Caco-2 (cell line): ENCODE data around the gene HRCT1. TPM values are rescaled to one million over a fixed set of nuclear protein-coding genes. Genes with fewer than 3 reads are reported as not detected.

Experiments used
- BruUV-seq: library from RNA; stranded (reverse); fragments of 400-500 nt; replicated peaks from 2 replicates; lab custom pipeline; 2021; lab: Mats Ljungman, UMichigan
- CTCF ChIA-PET: fragments of 300-600 bp; sonication (Branson Sonifier 250); formaldehyde crosslinking; loops from one replicate; lab custom pipeline; 2022; ENCODE audit warnings: antibody characterized with exemption; lab: Charles Lee
- POLR2A ChIA-PET: fragments of 300-600 bp; sonication (Branson Sonifier 250); formaldehyde crosslinking; loops from one replicate; lab custom pipeline; 2022; ENCODE audit warnings: antibody characterized with exemption; lab: Charles Lee
- DNase-seq, 2 experiments: peaks; one replicate each; pipeline versions ENCODE4 v3.0.0 to v3.0.0-alpha.2; 2020 to 2022
- H3K27me3 ChIP-seq: replicated peaks from 2 replicates; pipeline ENCODE4 v1.6.0; 2011; ENCODE audit warnings: low read length; ENCODE audit not compliant: control insufficient read depth, insufficient read depth
- H3K36me3 ChIP-seq: 2 replicates; pipeline ENCODE4 v1.5.1; 2011; ENCODE audit warnings: low read length; ENCODE audit not compliant: control insufficient read depth, insufficient read depth
- H3K4me1 ChIP-seq: fragments of 250-450 bp; sonication (Bioruptor Pico); 2 replicates; pipeline ENCODE4 v1.5.1; 2020; ENCODE audit warnings: mild to moderate bottlenecking
- H3K4me3 ChIP-seq: 2 replicates; pipeline ENCODE4 v1.5.1; 2011; ENCODE audit warnings: low read depth, mild to moderate bottlenecking, control low read depth, low read length
- H3K9me3 ChIP-seq: fragments of 250-450 bp; sonication (Bioruptor Pico); 2 replicates; pipeline ENCODE4 v1.5.1; 2020; ENCODE audit warnings: mild to moderate bottlenecking, moderate library complexity
- H3K27ac Mint-ChIP-seq: one replicate; pipeline ENCODE4 v1.8.0; 2022; ENCODE audit warnings: mixed read lengths; ENCODE audit not compliant: unreplicated experiment
- H3K27me3 Mint-ChIP-seq: one replicate; pipeline ENCODE4 v1.8.0; 2022; ENCODE audit warnings: mixed read lengths; ENCODE audit not compliant: insufficient read depth, unreplicated experiment
- H3K36me3 Mint-ChIP-seq: one replicate; pipeline ENCODE4 v1.8.0; 2022; ENCODE audit warnings: mild to moderate bottlenecking, mixed read lengths; ENCODE audit not compliant: insufficient read depth, unreplicated experiment
- H3K4me1 Mint-ChIP-seq: one replicate; pipeline ENCODE4 v1.8.0; 2022; ENCODE audit warnings: low read depth, mixed read lengths; ENCODE audit not compliant: unreplicated experiment
- H3K4me3 Mint-ChIP-seq: one replicate; pipeline ENCODE4 v1.8.0; 2022; ENCODE audit warnings: mild to moderate bottlenecking, moderate library complexity, mixed read lengths; ENCODE audit not compliant: unreplicated experiment
- H3K9me3 Mint-ChIP-seq: one replicate; pipeline ENCODE4 v1.8.0; 2022; ENCODE audit warnings: mixed read lengths; ENCODE audit not compliant: unreplicated experiment
- intact Hi-C: fragments of 100-400 bp; cut with micrococcal nuclease; formaldehyde crosslinking; loops from one replicate; pipeline ENCODE4 v1.10.0; 2022; ENCODE audit not compliant: unreplicated experiment
- total RNA-seq: library from RNA; stranded (reverse); gene quantifications from 2 replicates; pipeline ENCODE4 v1.2.3, GENCODE V29; 2022
- TF ChIP-seq, protein P1 (sequence below), 2 experiments: fragments of 200-600 bp in 1 of 2; IDR thresholded peaks; 1 replicate in 1 of 2; 2 replicates in 1 of 2; pipeline versions ENCODE4 v1.5.1 to v1.8.0; 2011 to 2022; ENCODE audit warnings: antibody characterized with exemption in 1 of 2, control low read depth in 1 of 2, inconsistent platforms in 1 of 2, low read depth in 1 of 2, low read length in 1 of 2, mild to moderate bottlenecking in 1 of 2, moderate library complexity in 1 of 2; ENCODE audit not compliant: insufficient read depth in 1 of 2, severe bottlenecking in 1 of 2, unreplicated experiment in 1 of 2

HRCT1 gene
- total RNA-seq, 1 experiment from 2014 or later, result not detected

DNA sequence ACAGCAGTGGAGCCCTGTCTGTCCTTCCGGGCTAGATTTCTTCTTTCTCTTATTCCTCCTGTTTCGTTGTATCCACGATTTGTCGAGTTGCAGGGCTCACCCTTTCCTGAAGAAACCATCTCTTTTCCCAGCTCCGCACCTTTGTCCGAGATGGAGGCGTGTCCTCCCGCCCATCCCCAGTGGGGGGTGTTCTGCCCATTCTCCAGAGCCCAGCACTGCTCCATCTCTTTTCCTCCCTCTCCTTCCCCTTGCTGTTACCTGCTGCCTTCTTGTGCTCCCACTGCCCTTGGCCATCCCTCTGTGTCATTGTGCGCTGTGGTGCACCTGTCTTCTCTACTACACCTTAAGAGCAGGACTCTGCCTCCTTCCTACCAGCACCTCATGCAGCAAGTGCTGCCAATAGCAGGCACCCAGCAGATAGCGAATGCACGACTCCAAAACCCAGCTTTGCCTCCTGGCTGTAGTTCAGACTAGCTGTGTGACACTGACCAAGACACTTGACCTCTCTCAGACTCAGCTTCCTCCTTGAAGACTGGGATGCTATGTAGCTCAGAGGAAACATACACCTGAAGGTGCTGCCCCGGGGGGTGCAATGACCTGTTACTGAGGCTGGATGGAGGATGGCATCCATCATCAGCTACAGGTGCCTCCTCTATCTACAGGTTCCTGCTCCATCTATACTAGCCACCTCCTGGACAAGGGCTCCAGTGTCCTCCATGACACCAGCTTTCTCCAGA is 44.7 kb upstream of the HRCT1 start:
- H3K4me3 ChIP-seq, result no peak overlapping the region
- Mint-ChIP-seq H3K27ac (no peak overlapping the region), H3K36me3 (no peaks in the 10 kb centered on the region), H3K4me1 (no peaks in the 10 kb centered on the region), H3K9me3 (no peaks in the 10 kb centered on the region), H3K27me3 (peaks cover 11% of the 10 kb centered on the region), H3K4me3 (no peak overlapping the region)
- ChIA-PET POLR2A (no interaction called here), CTCF (interaction anchor here (0.5 to 2.1 kb wide), 2 partner anchors 21 to 95 kb away, joined by 6 to 7 read pairs; no protein-coding TSS in a partner anchor)
- H3K4me1 ChIP-seq, result no peaks in the 10 kb centered on the region
- H3K36me3 ChIP-seq, result no peaks in the 10 kb centered on the region
- no peak for DNase-seq
- intact Hi-C loops, result no loop called here
- no peaks in the 10 kb centered on the region for H3K9me3 ChIP-seq
- TF ChIP-seq, protein P1, sequence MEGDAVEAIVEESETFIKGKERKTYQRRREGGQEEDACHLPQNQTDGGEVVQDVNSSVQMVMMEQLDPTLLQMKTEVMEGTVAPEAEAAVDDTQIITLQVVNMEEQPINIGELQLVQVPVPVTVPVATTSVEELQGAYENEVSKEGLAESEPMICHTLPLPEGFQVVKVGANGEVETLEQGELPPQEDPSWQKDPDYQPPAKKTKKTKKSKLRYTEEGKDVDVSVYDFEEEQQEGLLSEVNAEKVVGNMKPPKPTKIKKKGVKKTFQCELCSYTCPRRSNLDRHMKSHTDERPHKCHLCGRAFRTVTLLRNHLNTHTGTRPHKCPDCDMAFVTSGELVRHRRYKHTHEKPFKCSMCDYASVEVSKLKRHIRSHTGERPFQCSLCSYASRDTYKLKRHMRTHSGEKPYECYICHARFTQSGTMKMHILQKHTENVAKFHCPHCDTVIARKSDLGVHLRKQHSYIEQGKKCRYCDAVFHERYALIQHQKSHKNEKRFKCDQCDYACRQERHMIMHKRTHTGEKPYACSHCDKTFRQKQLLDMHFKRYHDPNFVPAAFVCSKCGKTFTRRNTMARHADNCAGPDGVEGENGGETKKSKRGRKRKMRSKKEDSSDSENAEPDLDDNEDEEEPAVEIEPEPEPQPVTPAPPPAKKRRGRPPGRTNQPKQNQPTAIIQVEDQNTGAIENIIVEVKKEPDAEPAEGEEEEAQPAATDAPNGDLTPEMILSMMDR (IDR thresholded peaks at IDR 0.05; ENCODE audit: insufficient read depth in 1 of 2, low read depth in 1 of 2, low read length in 1 of 2, severe bottlenecking in 1 of 2, unreplicated experiment in 1 of 2), result no peak
- H3K27me3 ChIP-seq, result no peaks in the 10 kb centered on the region; the same call in 1 of the 2 replicates
- BruUV-seq, result no TSS peak

DNA sequence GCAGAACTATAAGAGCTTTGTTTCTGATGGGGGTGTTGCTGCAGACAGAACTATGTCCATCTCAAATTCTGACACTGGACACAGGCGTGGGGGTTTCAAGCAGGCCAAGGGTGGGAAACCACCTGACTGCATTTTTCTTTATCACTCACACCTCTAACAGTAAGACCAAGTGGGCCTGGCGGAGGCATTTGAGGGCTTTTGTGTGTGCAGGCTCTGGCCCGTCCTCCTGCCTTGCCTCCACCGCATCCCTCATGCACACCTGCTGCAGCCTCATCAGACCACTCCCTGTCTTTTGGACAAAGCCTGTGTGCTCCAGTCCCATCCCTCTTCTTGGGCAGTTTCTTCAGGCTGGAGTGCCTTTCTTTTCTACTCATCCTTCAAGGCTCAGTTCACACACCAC is 43.7 kb upstream of the HRCT1 start:
- TF ChIP-seq, protein P1 (IDR thresholded peaks at IDR 0.05; ENCODE audit: insufficient read depth in 1 of 2, low read depth in 1 of 2, low read length in 1 of 2, severe bottlenecking in 1 of 2, unreplicated experiment in 1 of 2), result no peak
- H3K9me3 ChIP-seq, result no peaks in the 10 kb centered on the region
- no peak overlapping the region for H3K4me3 Mint-ChIP-seq
- intact Hi-C loops, result no loop called here
- no peak for DNase-seq
- H3K27ac Mint-ChIP-seq, result no peak overlapping the region
- no peaks in the 10 kb centered on the region for H3K36me3 ChIP-seq
- no peak overlapping the region for H3K4me3 ChIP-seq
- H3K27me3 Mint-ChIP-seq, result peaks cover 9% of the 10 kb centered on the region
- no peaks in the 10 kb centered on the region for H3K4me1 ChIP-seq
- H3K36me3 Mint-ChIP-seq, result no peaks in the 10 kb centered on the region
- BruUV-seq, result no TSS peak
- no peaks in the 10 kb centered on the region; the same call in 1 of the 2 replicates for H3K27me3 ChIP-seq
- no peaks in the 10 kb centered on the region for H3K4me1 Mint-ChIP-seq
- CTCF ChIA-PET, result no interaction called here
- POLR2A ChIA-PET, result no interaction called here
- no peaks in the 10 kb centered on the region for H3K9me3 Mint-ChIP-seq

DNA sequence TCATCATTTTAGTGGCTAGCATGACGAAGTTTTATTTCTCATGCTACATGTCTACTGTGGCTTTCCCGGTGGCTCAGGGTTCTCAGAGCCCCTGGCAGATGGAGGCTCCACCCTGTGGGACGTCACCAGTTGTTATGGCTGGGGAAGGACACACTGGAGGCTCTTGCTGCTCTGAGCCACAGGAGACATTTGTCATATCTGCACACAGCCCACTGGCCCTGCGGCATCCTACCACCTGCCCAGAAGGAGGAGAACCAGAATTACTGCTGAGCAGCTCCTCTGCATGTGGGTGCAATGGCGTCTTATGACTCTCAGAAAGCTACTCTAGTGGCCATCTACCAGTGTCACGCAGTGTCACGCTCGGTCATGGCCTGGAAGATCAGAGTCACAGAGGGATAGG is 42.4 kb upstream of the HRCT1 start:
- H3K27ac Mint-ChIP-seq, result no peak overlapping the region
- TF ChIP-seq, protein P1 (IDR thresholded peaks at IDR 0.05; ENCODE audit: insufficient read depth in 1 of 2, low read depth in 1 of 2, low read length in 1 of 2, severe bottlenecking in 1 of 2, unreplicated experiment in 1 of 2), result no peak
- no peaks in the 10 kb centered on the region for H3K4me1 Mint-ChIP-seq
- DNase-seq, result no peak
- Histone ChIP-seq H3K9me3 (no peaks in the 10 kb centered on the region), H3K27me3 (no peaks in the 10 kb centered on the region; the same call in 1 of the 2 replicates), H3K4me3 (no peak overlapping the region), H3K4me1 (no peaks in the 10 kb centered on the region), H3K36me3 (no peaks in the 10 kb centered on the region)
- H3K4me3 Mint-ChIP-seq, result no peak overlapping the region
- H3K27me3 Mint-ChIP-seq, result peaks cover 8% of the 10 kb centered on the region
- intact Hi-C loops, result no loop called here
- H3K9me3 Mint-ChIP-seq, result no peaks in the 10 kb centered on the region
- CTCF ChIA-PET, result no interaction called here
- POLR2A ChIA-PET, result no interaction called here
- H3K36me3 Mint-ChIP-seq, result no peaks in the 10 kb centered on the region
- BruUV-seq, result no TSS peak
